Esophagus muscularis mucosa (tissue), 4 donors: ENCODE data around the gene PDE1C. TPM values are rescaled to one million over a fixed set of nuclear protein-coding genes. Genes with fewer than 3 reads are reported as not detected.

Experiments used
- DNase-seq: peaks from one replicate; pipeline ENCODE4 v3.0.0-alpha.2; 2017; ENCODE audit errors: extremely low spot score
- H3K27ac ChIP-seq, 4 donors: fragments of 200-600 bp; sonication (generic); replicated peaks in 1 of 4; 1 replicate in 3 of 4; 2 replicates in 1 of 4; pipeline ENCODE4 v1.5.1; 2016 to 2019; ENCODE audit warnings: mild to moderate bottlenecking in 1 of 4
- H3K27me3 ChIP-seq, 4 donors: fragments of 200-600 bp; sonication (generic); one replicate each; pipeline versions ENCODE4 v1.5.1 to v1.6.0; 2016 to 2019
- H3K36me3 ChIP-seq, 4 donors: fragments of 200-600 bp; sonication (generic); one replicate each; pipeline ENCODE4 v1.5.1; 2016 to 2019
- H3K4me1 ChIP-seq, 4 donors: fragments of 200-600 bp; sonication (generic); one replicate each; pipeline ENCODE4 v1.5.1; 2016 to 2019
- H3K4me3 ChIP-seq, 4 donors: fragments of 200-600 bp; sonication (generic); 1 replicate in 2 of 4; 2 replicates in 2 of 4; pipeline ENCODE4 v1.5.1; 2016 to 2019; ENCODE audit warnings: mild to moderate bottlenecking in 4 of 4, moderate library complexity in 1 of 4
- H3K9me3 ChIP-seq, 4 donors: fragments of 200-600 bp; sonication (generic); 1 replicate in 3 of 4; 2 replicates in 1 of 4; pipeline ENCODE4 v1.5.1; 2016 to 2019
- CTCF ChIP-seq, 3 experiments: fragments of 200-600 bp in 2 of 3; fragments of 450-650 bp in 1 of 3; sonication (generic) in 2 of 3; IDR thresholded peaks; one replicate each; pipeline ENCODE4 v1.5.1; 2017 to 2019; ENCODE audit warnings: antibody characterized with exemption in 3 of 3, mild to moderate bottlenecking in 2 of 3, moderate library complexity in 1 of 3
- EP300 ChIP-seq: sonication (generic); formaldehyde crosslinking; IDR thresholded peaks from one replicate; pipeline ENCODE4 v1.6.1; 2017; ENCODE audit warnings: antibody characterized with exemption
- POLR2A ChIP-seq: fragments of 450-650 bp; IDR thresholded peaks from one replicate; pipeline ENCODE4 v1.6.1; 2017; ENCODE audit warnings: antibody characterized with exemption, moderate library complexity, mild to moderate bottlenecking, low read depth
- POLR2AphosphoS5 ChIP-seq, 2 donors: sonication (generic); formaldehyde crosslinking; IDR thresholded peaks; one replicate each; pipeline ENCODE4 v1.6.1; 2017; ENCODE audit warnings: antibody characterized with exemption in 2 of 2
- WGBS: methylation state at CpG from one replicate; pipeline ENCODE4 v1.1.5; 2018; 5-methylcytosine and 5-hydroxymethylcytosine counted together
- intact Hi-C: fragments of 100-400 bp; cut with DNase I; formaldehyde crosslinking; loops from one replicate; pipeline ENCODE4 v1.15.1; 2023
- total RNA-seq, 4 donors: library from RNA; depleted of rRNA; stranded (reverse); fragments of >200 nt; gene quantifications; one replicate each; pipeline versions ENCODE4 v1.1.0 to v1.2.1, GENCODE V29; 2016

PDE1C gene
- total RNA-seq, 4 donors from 2014 or later = 13.3 to 25.5 (median 17.3) TPM

GRCh38 chr7:31785101-31785500, 285.1 kb downstream of the PDE1C start:
- no peak for TF ChIP-seq POLR2A
- no peak for TF ChIP-seq POLR2AphosphoS5 (IDR thresholded peaks at IDR 0.05)
- no peak for TF ChIP-seq CTCF (IDR thresholded peaks at IDR 0.05)
- TF ChIP-seq EP300 = no peak
- H3K4me3 ChIP-seq = no peak overlapping the region
- intact Hi-C loops = no loop called here
- peaks cover 0 to 16% (median 10%) of the 10 kb centered on the region in 4 donors for H3K4me1 ChIP-seq
- H3K27ac ChIP-seq = no peak overlapping the region
- no peaks in the 10 kb centered on the region for H3K36me3 ChIP-seq
- no peak for DNase-seq
- no peaks in the 10 kb centered on the region for H3K9me3 ChIP-seq
- WGBS = 43% methylated on average over 2 of the region's 2 CpGs
- H3K27me3 ChIP-seq = no peaks in the 10 kb centered on the region

- DNase-seq = no peak
- H3K27me3 ChIP-seq = no peaks in the 10 kb centered on the region
- WGBS = 60% methylated on average over 2 of the region's 2 CpGs
- TF ChIP-seq POLR2AphosphoS5 (IDR thresholded peaks at IDR 0.05) = no peak
- no peak for TF ChIP-seq CTCF (IDR thresholded peaks at IDR 0.05)
- no peak for TF ChIP-seq EP300
- TF ChIP-seq POLR2A = no peak
- no peaks in the 10 kb centered on the region for H3K9me3 ChIP-seq
- no peaks in the 10 kb centered on the region for H3K36me3 ChIP-seq
- no peak overlapping the region for H3K4me3 ChIP-seq
- peaks cover 0 to 16% (median 10%) of the 10 kb centered on the region in 4 donors for H3K4me1 ChIP-seq
- intact Hi-C loops = loop anchor here (5.0 kb wide), 1 partner anchor 379 kb away; no protein-coding TSS in a partner anchor
- no peak overlapping the region for H3K27ac ChIP-seq
Observed at GRCh38 chr7:31783221-31783620, 287.0 kb downstream of the PDE1C start.

GRCh38 chr7:31782411-31782991, 287.7 kb downstream of the PDE1C start:
- Histone ChIP-seq H3K36me3 (no peaks in the 10 kb centered on the region), H3K27ac (no peak overlapping the region), H3K4me3 (no peak overlapping the region), H3K9me3 (no peaks in the 10 kb centered on the region), H3K27me3 (no peaks in the 10 kb centered on the region), H3K4me1 (peaks cover 0 to 16% (median 10%) of the 10 kb centered on the region in 4 donors)
- DNase-seq = no peak
- 53% methylated on average over 7 of the region's 7 CpGs for WGBS
- intact Hi-C loops = loop anchor here (5.0 kb wide), 1 partner anchor 380 kb away; no protein-coding TSS in a partner anchor
- no peak for TF ChIP-seq POLR2AphosphoS5 (IDR thresholded peaks at IDR 0.05)
- no peak for TF ChIP-seq POLR2A
- peak; percentile 66 to 79 (median 67) for TF ChIP-seq CTCF (IDR thresholded peaks at IDR 0.05)
- TF ChIP-seq EP300 = no peak

- intact Hi-C loops = no loop called here
- Histone ChIP-seq H3K9me3 (no peaks in the 10 kb centered on the region), H3K27ac (no peak overlapping the region), H3K4me1 (no peaks in the 10 kb centered on the region), H3K36me3 (peaks cover 0 to 3% (median 1%) of the 10 kb centered on the region in 4 donors), H3K27me3 (no peaks in the 10 kb centered on the region), H3K4me3 (no peak overlapping the region)
- WGBS = 84% methylated on average over 3 of the region's 3 CpGs
- DNase-seq = no peak
- TF ChIP-seq EP300 = no peak
- no peak for TF ChIP-seq POLR2A
- no peak for TF ChIP-seq CTCF (IDR thresholded peaks at IDR 0.05)
- TF ChIP-seq POLR2AphosphoS5 (IDR thresholded peaks at IDR 0.05) = no peak
Observed at GRCh38 chr7:31778296-31778695, 291.9 kb downstream of the PDE1C start.

- intact Hi-C loops = no loop called here
- no peaks in the 10 kb centered on the region for H3K27me3 ChIP-seq
Observed at GRCh38 chr7:31776616-31777015, 293.6 kb downstream of the PDE1C start.

More at GRCh38 chr7:31776616-31777015, 293.6 kb downstream of the PDE1C start:
- Histone ChIP-seq H3K36me3 (peaks cover 0 to 9% (median 2%) of the 10 kb centered on the region in 4 donors), H3K27ac (no peak overlapping the region), H3K4me1 (no peaks in the 10 kb centered on the region), H3K4me3 (no peak overlapping the region), H3K9me3 (no peaks in the 10 kb centered on the region)
- no peak for TF ChIP-seq CTCF (IDR thresholded peaks at IDR 0.05)
- TF ChIP-seq EP300 = no peak
- TF ChIP-seq POLR2AphosphoS5 (IDR thresholded peaks at IDR 0.05) = no peak
- no peak for TF ChIP-seq POLR2A
- DNase-seq = no peak
- 74% methylated on average over 3 of the region's 3 CpGs for whole genome bisulfite sequencing
